PC-9 (cell line): ENCODE data around the gene PC. TPM values are rescaled to one million over a fixed set of nuclear protein-coding genes. Genes with fewer than 3 reads are reported as not detected.

Experiments
- BruUV-seq: library from RNA; stranded (reverse); fragments of 400-500 nt; replicated peaks from 2 replicates; lab custom pipeline; 2021; lab: Mats Ljungman, UMichigan
- CTCF ChIA-PET: fragments of 300-600 bp; sonication (Branson Sonifier 250); formaldehyde crosslinking; loops from one replicate; lab custom pipeline; 2022; ENCODE audit warnings: antibody characterized with exemption; lab: Charles Lee
- POLR2A ChIA-PET: fragments of 300-600 bp; sonication (Branson Sonifier 250); formaldehyde crosslinking; loops from one replicate; lab custom pipeline; 2022; ENCODE audit warnings: antibody characterized with exemption; ENCODE audit not compliant: unreplicated experiment; lab: Charles Lee
- DNase-seq, 2 experiments: peaks; one replicate each; pipeline versions ENCODE4 v3.0.0 to v3.0.0-alpha.2; 2015 to 2022; ENCODE audit warnings: mixed read lengths in 1 of 2
- H2AFZ ChIP-seq: fragments of 200-600 bp; sonication (generic); 2 replicates; pipeline ENCODE4 v1.8.1; 2017; ENCODE audit warnings: antibody characterized with exemption
- H3F3A ChIP-seq: fragments of 200-600 bp; sonication (generic); 2 replicates; pipeline ENCODE4 v1.8.1; 2017; ENCODE audit warnings: antibody characterized with exemption, mild to moderate bottlenecking, low read depth; ENCODE audit not compliant: insufficient read depth
- H3K27ac ChIP-seq: fragments of 200-600 bp; sonication (generic); 2 replicates; pipeline ENCODE4 v1.6.1; 2016; ENCODE audit warnings: mixed run types
- H3K27me3 ChIP-seq: fragments of 200-600 bp; sonication (generic); 2 replicates; pipeline ENCODE4 v1.6.1; 2016; ENCODE audit warnings: low read depth, mixed run types; ENCODE audit not compliant: insufficient read depth
- H3K36me3 ChIP-seq: fragments of 200-600 bp; sonication (generic); 2 replicates; pipeline ENCODE4 v1.6.1; 2016; ENCODE audit warnings: low read depth, mixed run types
- H3K4me1 ChIP-seq: fragments of 200-600 bp; sonication (generic); replicated peaks from 2 replicates; pipeline ENCODE4 v1.6.1; 2016; ENCODE audit warnings: mixed run types; ENCODE audit not compliant: insufficient read depth
- H3K4me2 ChIP-seq: fragments of 200-600 bp; sonication (generic); 2 replicates; pipeline ENCODE4 v1.6.1; 2017; ENCODE audit warnings: mixed run types
- H3K4me3 ChIP-seq: fragments of 200-600 bp; sonication (generic); 2 replicates; pipeline ENCODE4 v1.6.1; 2016; ENCODE audit warnings: mixed run types
- H3K79me2 ChIP-seq: fragments of 200-600 bp; sonication (generic); 2 replicates; pipeline ENCODE4 v1.6.1; 2017; ENCODE audit warnings: low read depth, mixed run types
- H3K9me2 ChIP-seq: fragments of 200-600 bp; sonication (generic); 2 replicates; pipeline ENCODE4 v1.8.1; 2017; ENCODE audit warnings: mild to moderate bottlenecking; ENCODE audit not compliant: insufficient read depth
- H3K9me3 ChIP-seq: fragments of 200-600 bp; sonication (generic); 2 replicates; pipeline ENCODE4 v1.8.1; 2016; ENCODE audit warnings: low read depth; ENCODE audit not compliant: insufficient read depth
- H4K20me1 ChIP-seq: fragments of 200-600 bp; sonication (generic); 2 replicates; pipeline ENCODE4 v1.8.1; 2017; ENCODE audit not compliant: insufficient read depth
- EZH2 ChIP-seq: fragments of 200-600 bp; sonication (generic); IDR thresholded peaks from 2 replicates; pipeline ENCODE4 v1.8.0; 2017; ENCODE audit warnings: antibody characterized with exemption, low read depth
- intact Hi-C: fragments of 100-400 bp; cut with micrococcal nuclease; formaldehyde crosslinking; loops from one replicate; pipeline ENCODE4 v1.10.0; 2022; ENCODE audit not compliant: unreplicated experiment
- total RNA-seq: library from RNA; stranded (reverse); gene quantifications from 2 replicates; pipeline ENCODE4 v1.2.3, GENCODE V29; 2021
- TF ChIP-seq, protein P1 (sequence below): fragments of 200-600 bp; sonication (generic); conservative IDR thresholded peaks from 2 replicates; pipeline ENCODE4 v1.6.1; 2017; ENCODE audit warnings: mixed run types, antibody characterized with exemption, mild to moderate bottlenecking, moderate library complexity

The PC gene
- total RNA-seq, 1 experiment from 2014 or later, result 38.9 TPM

- Histone ChIP-seq H2AFZ (no peak overlapping the region), H3K36me3 (no peaks in the 10 kb centered on the region), H3K4me3 (no peak overlapping the region), H3K4me1 (peaks cover 5% of the 10 kb centered on the region; the same call in 1 of the 2 replicates), H3K79me2 (no peaks in the 10 kb centered on the region), H3F3A (peaks cover 13% of the 10 kb centered on the region; the same call in 1 of the 2 replicates), H3K9me2 (no peaks in the 10 kb centered on the region), H3K4me2 (no peak overlapping the region), H3K9me3 (no peaks in the 10 kb centered on the region), H3K27ac (no peak overlapping the region), H3K27me3 (no peaks in the 10 kb centered on the region), H4K20me1 (no peaks in the 10 kb centered on the region)
- intact Hi-C loops, result no loop called here
- TF ChIP-seq, protein P1, sequence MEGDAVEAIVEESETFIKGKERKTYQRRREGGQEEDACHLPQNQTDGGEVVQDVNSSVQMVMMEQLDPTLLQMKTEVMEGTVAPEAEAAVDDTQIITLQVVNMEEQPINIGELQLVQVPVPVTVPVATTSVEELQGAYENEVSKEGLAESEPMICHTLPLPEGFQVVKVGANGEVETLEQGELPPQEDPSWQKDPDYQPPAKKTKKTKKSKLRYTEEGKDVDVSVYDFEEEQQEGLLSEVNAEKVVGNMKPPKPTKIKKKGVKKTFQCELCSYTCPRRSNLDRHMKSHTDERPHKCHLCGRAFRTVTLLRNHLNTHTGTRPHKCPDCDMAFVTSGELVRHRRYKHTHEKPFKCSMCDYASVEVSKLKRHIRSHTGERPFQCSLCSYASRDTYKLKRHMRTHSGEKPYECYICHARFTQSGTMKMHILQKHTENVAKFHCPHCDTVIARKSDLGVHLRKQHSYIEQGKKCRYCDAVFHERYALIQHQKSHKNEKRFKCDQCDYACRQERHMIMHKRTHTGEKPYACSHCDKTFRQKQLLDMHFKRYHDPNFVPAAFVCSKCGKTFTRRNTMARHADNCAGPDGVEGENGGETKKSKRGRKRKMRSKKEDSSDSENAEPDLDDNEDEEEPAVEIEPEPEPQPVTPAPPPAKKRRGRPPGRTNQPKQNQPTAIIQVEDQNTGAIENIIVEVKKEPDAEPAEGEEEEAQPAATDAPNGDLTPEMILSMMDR, result no peak
- TF ChIP-seq EZH2, result no peak
- BruUV-seq, result no TSS peak
- ChIA-PET POLR2A (no interaction called here), CTCF (no interaction called here)
- DNase-seq, result no peak
Measured at GRCh38 chr11:66869567-66869870, 88.7 kb downstream of the PC start.

GRCh38 chr11:66868726-66869566 lies 89.2 kb downstream of the PC start:
- Histone ChIP-seq H3K27me3 (no peaks in the 10 kb centered on the region), H2AFZ (no peak overlapping the region), H3K4me2 (peak overlapping the region; percentile 43), H4K20me1 (no peaks in the 10 kb centered on the region), H3F3A (peaks cover 13% of the 10 kb centered on the region; the same call in 1 of the 2 replicates), H3K4me3 (no peak overlapping the region), H3K9me3 (no peaks in the 10 kb centered on the region), H3K27ac (no peak overlapping the region), H3K79me2 (no peaks in the 10 kb centered on the region), H3K4me1 (peaks cover 5% of the 10 kb centered on the region; the same call in 1 of the 2 replicates), H3K9me2 (no peaks in the 10 kb centered on the region), H3K36me3 (no peaks in the 10 kb centered on the region)
- ChIA-PET CTCF (no interaction called here), POLR2A (no interaction called here)
- DNase-seq, result peak in 1 of 2 experiments; percentile 74
- no peak for TF ChIP-seq EZH2
- TF ChIP-seq, protein P1, result peak; percentile 72
- intact Hi-C loops, result no loop called here
- no TSS peak for BruUV-seq

- intact Hi-C loops, result no loop called here
- no peak overlapping the region for H2AFZ ChIP-seq
- DNase-seq, result no peak
- no peak overlapping the region for H3K4me3 ChIP-seq
- peak overlapping the region; percentile 43; the same call in 1 of the 2 replicates for H3K4me2 ChIP-seq
- POLR2A ChIA-PET, result no interaction called here
- H3K27me3 ChIP-seq, result no peaks in the 10 kb centered on the region
- no peak overlapping the region for H3K27ac ChIP-seq
- peaks cover 13% of the 10 kb centered on the region; the same call in 1 of the 2 replicates for H3F3A ChIP-seq
- H4K20me1 ChIP-seq, result no peaks in the 10 kb centered on the region
- no peaks in the 10 kb centered on the region for H3K36me3 ChIP-seq
- H3K79me2 ChIP-seq, result no peaks in the 10 kb centered on the region
- H3K4me1 ChIP-seq, result peaks cover 5% of the 10 kb centered on the region; the same call in 1 of the 2 replicates
- TF ChIP-seq EZH2, result no peak
- TF ChIP-seq, protein P1, result no peak
- no TSS peak for BruUV-seq
- no peaks in the 10 kb centered on the region for H3K9me2 ChIP-seq
- no peaks in the 10 kb centered on the region for H3K9me3 ChIP-seq
- CTCF ChIA-PET, result no interaction called here
Measured at GRCh38 chr11:66868082-66868725, 90.0 kb downstream of the PC start.
